C4-2B (cell line): ENCODE data around the gene GOLIM4.

ENCODE experiments used
- ZFX ChIP-seq: fragments of 450-650 bp; IDR thresholded peaks from 2 replicates; pipeline ENCODE4 v1.6.1; 2017
- TF ChIP-seq, protein P1 (sequence below): fragments of 450-650 bp; conservative IDR thresholded peaks from 2 replicates; pipeline ENCODE4 v1.5.1; 2017; ENCODE audit warnings: mild to moderate bottlenecking

DNA sequence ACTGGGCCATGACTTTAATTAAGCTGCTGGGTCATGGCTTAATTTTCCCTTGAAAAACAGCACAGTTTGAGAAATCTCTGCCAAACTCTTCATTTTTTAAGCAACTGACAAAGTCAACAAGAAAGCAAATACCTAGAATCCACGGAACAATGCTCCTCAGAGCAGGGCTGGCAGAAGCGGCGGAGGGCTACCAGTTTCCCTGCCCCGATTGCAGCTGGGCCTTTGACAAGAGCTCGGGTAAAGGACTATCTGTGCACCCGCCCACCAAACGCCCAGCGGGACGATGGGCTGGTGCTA is 1.2 kb downstream of the GOLIM4 start:
- TF ChIP-seq, protein P1, sequence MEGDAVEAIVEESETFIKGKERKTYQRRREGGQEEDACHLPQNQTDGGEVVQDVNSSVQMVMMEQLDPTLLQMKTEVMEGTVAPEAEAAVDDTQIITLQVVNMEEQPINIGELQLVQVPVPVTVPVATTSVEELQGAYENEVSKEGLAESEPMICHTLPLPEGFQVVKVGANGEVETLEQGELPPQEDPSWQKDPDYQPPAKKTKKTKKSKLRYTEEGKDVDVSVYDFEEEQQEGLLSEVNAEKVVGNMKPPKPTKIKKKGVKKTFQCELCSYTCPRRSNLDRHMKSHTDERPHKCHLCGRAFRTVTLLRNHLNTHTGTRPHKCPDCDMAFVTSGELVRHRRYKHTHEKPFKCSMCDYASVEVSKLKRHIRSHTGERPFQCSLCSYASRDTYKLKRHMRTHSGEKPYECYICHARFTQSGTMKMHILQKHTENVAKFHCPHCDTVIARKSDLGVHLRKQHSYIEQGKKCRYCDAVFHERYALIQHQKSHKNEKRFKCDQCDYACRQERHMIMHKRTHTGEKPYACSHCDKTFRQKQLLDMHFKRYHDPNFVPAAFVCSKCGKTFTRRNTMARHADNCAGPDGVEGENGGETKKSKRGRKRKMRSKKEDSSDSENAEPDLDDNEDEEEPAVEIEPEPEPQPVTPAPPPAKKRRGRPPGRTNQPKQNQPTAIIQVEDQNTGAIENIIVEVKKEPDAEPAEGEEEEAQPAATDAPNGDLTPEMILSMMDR: no peak
- TF ChIP-seq ZFX: no peak
